Smooth muscle cell (in vitro differentiated cells): ENCODE data around the gene EMID1. TPM values are rescaled to one million over a fixed set of nuclear protein-coding genes. Genes with fewer than 3 reads are reported as not detected.

Experiments
- DNase-seq: peaks from one replicate; lab custom pipeline; 2025; ENCODE audit not compliant: unreplicated experiment; lab: John Stamatoyannopoulos, UW
- H2AFZ ChIP-seq: fragments of 200-600 bp; sonication (generic); 2 replicates; pipeline ENCODE4 v1.6.0; 2016; ENCODE audit warnings: antibody characterized with exemption, low read depth, mild to moderate bottlenecking
- H3F3A ChIP-seq: fragments of 200-600 bp; sonication (generic); 2 replicates; pipeline ENCODE4 v1.6.0; 2017; ENCODE audit warnings: antibody characterized with exemption, low read depth
- H3K27ac ChIP-seq: fragments of 200-600 bp; sonication (generic); 2 replicates; pipeline ENCODE4 v1.5.1; 2016; ENCODE audit warnings: low read depth, mild to moderate bottlenecking
- H3K27me3 ChIP-seq: fragments of 200-600 bp; sonication (generic); 2 replicates; pipeline ENCODE4 v1.6.1; 2016; ENCODE audit warnings: low read depth, mild to moderate bottlenecking
- H3K36me3 ChIP-seq: fragments of 200-600 bp; sonication (generic); 2 replicates; pipeline ENCODE4 v1.5.1; 2016; ENCODE audit warnings: low read depth
- H3K4me1 ChIP-seq: fragments of 200-600 bp; sonication (generic); 2 replicates; pipeline ENCODE4 v1.5.1; 2016; ENCODE audit warnings: low read depth
- H3K4me2 ChIP-seq: fragments of 200-600 bp; sonication (generic); 2 replicates; pipeline ENCODE4 v1.6.0; 2016; ENCODE audit warnings: mild to moderate bottlenecking
- H3K4me3 ChIP-seq: fragments of 200-600 bp; sonication (generic); 2 replicates; pipeline ENCODE4 v1.5.1; 2016; ENCODE audit warnings: mild to moderate bottlenecking
- H3K79me2 ChIP-seq: fragments of 200-600 bp; sonication (generic); 2 replicates; pipeline ENCODE4 v1.6.0; 2016; ENCODE audit warnings: low read depth, mild to moderate bottlenecking
- H3K9ac ChIP-seq: fragments of 200-600 bp; sonication (generic); 2 replicates; pipeline ENCODE4 v1.6.0; 2016; ENCODE audit warnings: low read depth
- H3K9me3 ChIP-seq: fragments of 200-600 bp; sonication (generic); replicated peaks from 2 replicates; pipeline ENCODE4 v1.5.1; 2016; ENCODE audit warnings: low read depth
- H4K20me1 ChIP-seq: fragments of 200-600 bp; sonication (generic); 2 replicates; pipeline ENCODE4 v1.6.0; 2016; ENCODE audit warnings: low read depth
- WGBS: methylation state at CpG from one replicate; pipeline ENCODE4 v1.1.7; 2016; ENCODE audit warnings: low lambda C conversion rate; 5-methylcytosine and 5-hydroxymethylcytosine counted together
- polyA plus RNA-seq: library from polyadenylated mRNA; unstranded; fragments of >200 nt; fragmentation: Nextera tagmentation; extraction: Ambion mirVana; gene quantifications from 2 replicates; pipeline ENCODE4 v1.2.1, GENCODE V29; 2016
- total RNA-seq: library from RNA; depleted of rRNA; stranded (reverse); fragments of >200 nt; gene quantifications from 2 replicates; pipeline ENCODE4 v1.2.3, GENCODE V29; 2014
- TF ChIP-seq, protein P1 (sequence below): fragments of 200-600 bp; sonication (generic); IDR thresholded peaks from 2 replicates; pipeline ENCODE4 v1.5.1; 2017; ENCODE audit warnings: borderline replicate concordance, mild to moderate bottlenecking, antibody characterized with exemption; ENCODE audit not compliant: insufficient read depth, poor library complexity, severe bottlenecking

The EMID1 gene
- total and polyA plus RNA-seq, 2 experiments from 2014 or later = 1.1 to 3.9 TPM

DNA sequence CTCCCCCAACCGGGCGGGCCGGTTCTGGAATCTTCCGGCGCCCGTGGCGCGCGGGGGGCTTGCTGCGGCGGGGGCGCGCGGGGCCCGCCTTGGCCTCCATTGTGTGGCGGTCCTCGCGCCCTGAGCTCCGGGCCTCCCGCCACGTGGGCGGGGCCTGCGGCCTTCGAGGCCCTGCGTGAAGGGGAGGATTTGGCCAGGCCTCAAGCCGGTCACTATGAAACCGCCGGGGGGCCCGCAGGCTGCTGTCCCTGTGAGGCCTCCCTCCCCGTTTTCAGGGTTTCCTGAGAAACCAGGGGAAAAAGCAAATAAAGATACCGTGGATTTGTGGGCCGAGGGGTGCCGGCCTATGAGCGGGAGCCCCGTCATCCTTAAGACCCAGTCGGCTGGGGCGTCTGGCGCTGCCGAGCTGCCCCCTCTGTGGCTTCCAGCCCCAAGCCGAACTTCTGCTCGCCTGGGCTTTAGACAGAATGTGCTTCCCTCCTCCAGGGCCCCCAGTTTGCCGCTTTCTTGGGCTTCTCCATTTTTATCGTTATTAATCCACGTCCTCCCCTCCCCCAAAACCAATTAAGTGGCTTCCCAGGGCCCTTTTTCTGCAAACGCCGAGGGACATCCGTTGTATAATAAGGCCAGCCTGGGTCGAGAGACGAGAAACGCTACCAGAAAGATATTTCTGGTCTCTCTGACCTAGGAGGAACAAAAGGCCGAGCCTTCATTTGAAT is 63.0 kb downstream of the EMID1 start:
- peak overlapping the region; percentile 99 for H3K4me2 ChIP-seq
- no peak overlapping the region for H2AFZ ChIP-seq
- H4K20me1 ChIP-seq = peaks cover 51% of the 10 kb centered on the region
- peaks cover 11% of the 10 kb centered on the region for H3F3A ChIP-seq
- under 1% methylated on average over 49 of the region's 51 CpGs for WGBS
- no peaks in the 10 kb centered on the region for H3K27me3 ChIP-seq
- DNase-seq = peak; percentile 79
- peaks cover 69% of the 10 kb centered on the region for H3K79me2 ChIP-seq
- H3K9me3 ChIP-seq = no peaks in the 10 kb centered on the region
- peak overlapping the region; percentile 99 for H3K27ac ChIP-seq
- H3K36me3 ChIP-seq = peaks cover under 1% of the 10 kb centered on the region
- H3K4me1 ChIP-seq = peaks cover 43% of the 10 kb centered on the region
- TF ChIP-seq, protein P1, sequence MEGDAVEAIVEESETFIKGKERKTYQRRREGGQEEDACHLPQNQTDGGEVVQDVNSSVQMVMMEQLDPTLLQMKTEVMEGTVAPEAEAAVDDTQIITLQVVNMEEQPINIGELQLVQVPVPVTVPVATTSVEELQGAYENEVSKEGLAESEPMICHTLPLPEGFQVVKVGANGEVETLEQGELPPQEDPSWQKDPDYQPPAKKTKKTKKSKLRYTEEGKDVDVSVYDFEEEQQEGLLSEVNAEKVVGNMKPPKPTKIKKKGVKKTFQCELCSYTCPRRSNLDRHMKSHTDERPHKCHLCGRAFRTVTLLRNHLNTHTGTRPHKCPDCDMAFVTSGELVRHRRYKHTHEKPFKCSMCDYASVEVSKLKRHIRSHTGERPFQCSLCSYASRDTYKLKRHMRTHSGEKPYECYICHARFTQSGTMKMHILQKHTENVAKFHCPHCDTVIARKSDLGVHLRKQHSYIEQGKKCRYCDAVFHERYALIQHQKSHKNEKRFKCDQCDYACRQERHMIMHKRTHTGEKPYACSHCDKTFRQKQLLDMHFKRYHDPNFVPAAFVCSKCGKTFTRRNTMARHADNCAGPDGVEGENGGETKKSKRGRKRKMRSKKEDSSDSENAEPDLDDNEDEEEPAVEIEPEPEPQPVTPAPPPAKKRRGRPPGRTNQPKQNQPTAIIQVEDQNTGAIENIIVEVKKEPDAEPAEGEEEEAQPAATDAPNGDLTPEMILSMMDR = no peak
- H3K9ac ChIP-seq = peak overlapping the region; percentile 100
- H3K4me3 ChIP-seq = peak overlapping the region; percentile 83

DNA sequence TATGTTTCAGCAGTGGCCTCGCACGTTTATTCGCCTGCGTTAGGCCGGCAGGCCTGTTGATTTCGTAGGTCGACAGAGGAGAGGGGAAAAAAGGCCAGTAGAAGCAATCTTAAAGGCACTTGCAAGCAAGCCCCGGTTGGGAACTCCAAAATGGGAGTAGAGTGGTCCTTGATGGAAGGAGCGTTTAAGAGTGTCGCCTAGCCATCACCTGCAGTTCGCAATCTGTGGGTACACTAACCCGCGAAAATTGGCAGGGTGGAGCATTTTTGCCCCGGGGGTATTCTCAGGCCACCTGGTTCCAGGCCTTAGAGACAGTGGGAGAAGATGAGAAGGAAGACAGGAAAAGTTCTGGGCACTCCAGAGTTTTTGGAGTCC is 63.5 kb downstream of the EMID1 start:
- DNase-seq = no peak
- H3K9ac ChIP-seq = peak overlapping the region; percentile 100
- H3K36me3 ChIP-seq = peaks cover 6% of the 10 kb centered on the region
- H3K4me3 ChIP-seq = peak overlapping the region; percentile 83
- peaks cover 43% of the 10 kb centered on the region for H3K4me1 ChIP-seq
- peaks cover 11% of the 10 kb centered on the region for H3F3A ChIP-seq
- no peak overlapping the region for H2AFZ ChIP-seq
- peak overlapping the region; percentile 99 for H3K27ac ChIP-seq
- no peaks in the 10 kb centered on the region for H3K9me3 ChIP-seq
- H3K27me3 ChIP-seq = no peaks in the 10 kb centered on the region
- peaks cover 57% of the 10 kb centered on the region for H4K20me1 ChIP-seq
- peaks cover 75% of the 10 kb centered on the region for H3K79me2 ChIP-seq
- TF ChIP-seq, protein P1 = no peak
- WGBS = under 1% methylated on average over 14 of the region's 14 CpGs
- peak overlapping the region; percentile 99 for H3K4me2 ChIP-seq

DNA sequence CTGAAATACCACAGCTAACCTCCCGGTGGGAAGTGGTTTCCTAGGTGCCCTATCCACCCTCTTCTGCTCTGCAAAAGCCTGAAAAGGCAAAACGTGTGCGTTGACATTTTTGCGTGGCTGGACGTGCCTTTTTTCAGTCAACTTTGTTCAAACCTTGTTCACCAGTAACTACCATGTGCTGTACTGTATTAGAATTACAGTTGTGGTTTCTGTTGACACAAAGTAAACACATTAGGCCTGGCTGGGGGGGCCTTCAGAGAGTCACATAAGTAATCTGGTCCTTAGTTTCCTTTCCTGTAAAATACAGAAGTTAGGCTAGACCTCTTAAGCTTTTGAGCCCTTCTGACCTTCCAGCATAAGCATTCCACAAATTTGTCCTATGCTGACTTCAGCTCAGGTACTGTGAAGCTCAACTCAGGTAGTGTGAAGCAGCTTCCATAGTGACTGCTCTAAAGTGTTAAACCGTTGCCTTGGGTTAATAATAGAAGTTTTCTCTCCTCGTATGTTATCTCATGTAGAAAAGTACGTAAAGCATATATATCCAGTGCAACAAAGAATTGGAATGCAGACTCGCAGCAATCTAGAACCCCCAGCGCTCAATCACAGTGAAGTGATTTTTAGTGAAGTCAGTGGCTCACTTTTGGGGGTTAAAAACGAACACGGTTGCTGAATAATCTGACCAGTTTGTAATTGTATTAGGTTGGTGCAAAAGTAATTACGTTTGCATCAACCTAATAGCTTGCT is 64.2 kb downstream of the EMID1 start:
- Histone ChIP-seq H3F3A (peaks cover 11% of the 10 kb centered on the region), H3K36me3 (peaks cover 13% of the 10 kb centered on the region), H3K9me3 (no peaks in the 10 kb centered on the region), H3K9ac (peak overlapping the region; percentile 100), H3K27me3 (no peaks in the 10 kb centered on the region), H4K20me1 (peaks cover 64% of the 10 kb centered on the region), H3K4me1 (peaks cover 43% of the 10 kb centered on the region), H3K4me3 (peak overlapping the region; percentile 83), H3K27ac (peak overlapping the region; percentile 99), H2AFZ (no peak overlapping the region), H3K4me2 (peak overlapping the region; percentile 99), H3K79me2 (peaks cover 81% of the 10 kb centered on the region)
- WGBS = 23% methylated on average over 13 of the region's 13 CpGs
- TF ChIP-seq, protein P1 = no peak
- no peak for DNase-seq
